Fibroblast of lung (primary cell): ENCODE measurements around the gene KIAA2012. TPM values are rescaled to one million over a fixed set of nuclear protein-coding genes. Genes with fewer than 3 reads are reported as not detected.
A peak's percentile ranks its signal among the peaks of the same experiment; 100 is the strongest.

Experiments used
- DNase-seq, 2 donors: peaks; one replicate each; pipeline versions ENCODE4 v3.0.0 to v3.0.0-alpha.2; 2010; ENCODE audit warnings: low read depth in 2 of 2
- H2AFZ ChIP-seq: 2 replicates; pipeline ENCODE4 v1.5.1; 2012; ENCODE audit warnings: low read length, control low read depth, inconsistent platforms
- H3K27ac ChIP-seq: 2 replicates; pipeline ENCODE4 v1.5.1; 2011; ENCODE audit warnings: low read length, control low read depth; ENCODE audit not compliant: insufficient read depth
- H3K27me3 ChIP-seq: 2 replicates; pipeline ENCODE4 v1.5.1; 2011; ENCODE audit warnings: mild to moderate bottlenecking, low read length; ENCODE audit not compliant: control insufficient read depth, insufficient read depth
- H3K36me3 ChIP-seq: 2 replicates; pipeline ENCODE4 v1.5.1; 2011; ENCODE audit warnings: low read length; ENCODE audit not compliant: control insufficient read depth, insufficient read depth
- H3K4me1 ChIP-seq: 2 replicates; pipeline ENCODE4 v1.5.1; 2011; ENCODE audit warnings: low read length; ENCODE audit not compliant: control insufficient read depth, insufficient read depth; ENCODE audit errors: extremely low read depth
- H3K4me2 ChIP-seq: 2 replicates; pipeline ENCODE4 v1.5.1; 2011; ENCODE audit warnings: low read length, control low read depth; ENCODE audit not compliant: insufficient read depth; ENCODE audit errors: extremely low read depth
- H3K4me3 ChIP-seq, 4 experiments: fragments of 200-600 bp in 1 of 4; sonication (generic) in 1 of 4; replicated peaks in 1 of 4; 2 replicates each; pipeline ENCODE4 v1.5.1; 2011 to 2016; ENCODE audit warnings: low read length in 4 of 4, low read depth in 3 of 4, mild to moderate bottlenecking in 3 of 4, control low read depth in 2 of 4, inconsistent platforms in 1 of 4, mixed read lengths in 1 of 4; ENCODE audit not compliant: insufficient read depth in 1 of 4; ENCODE audit errors: control extremely low read depth in 1 of 4
- H3K79me2 ChIP-seq: 2 replicates; pipeline ENCODE4 v1.5.1; 2012; ENCODE audit warnings: mild to moderate bottlenecking, low read length, inconsistent platforms; ENCODE audit not compliant: control insufficient read depth, insufficient read depth
- H3K9ac ChIP-seq: 2 replicates; pipeline ENCODE4 v1.5.1; 2011; ENCODE audit warnings: mild to moderate bottlenecking, low read length, control low read depth; ENCODE audit not compliant: insufficient read depth
- H3K9me3 ChIP-seq: 2 replicates; pipeline ENCODE4 v1.5.1; 2012; ENCODE audit warnings: low read depth, low read length; ENCODE audit not compliant: control insufficient read depth, insufficient read depth
- H4K20me1 ChIP-seq: 2 replicates; pipeline ENCODE4 v1.5.1; 2011; ENCODE audit warnings: low read length; ENCODE audit not compliant: control insufficient read depth, insufficient read depth; ENCODE audit errors: extremely low read depth
- CTCF ChIP-seq, 2 donors: IDR thresholded peaks in 1 of 2; conservative IDR thresholded peaks in 1 of 2; 1 replicate in 1 of 2; 2 replicates in 1 of 2; pipeline ENCODE4 v1.5.1; 2011 to 2012; ENCODE audit warnings: low read length in 2 of 2, control low read depth in 1 of 2, inconsistent platforms in 1 of 2, low read depth in 1 of 2, mild to moderate bottlenecking in 1 of 2
- EZH2 ChIP-seq: IDR thresholded peaks from 2 replicates; pipeline ENCODE4 v1.5.1; 2012; ENCODE audit warnings: low read length, control low read depth, mild to moderate bottlenecking; ENCODE audit errors: missing control alignments
- polyA plus RNA-seq, 2 donors: library from polyadenylated mRNA; depleted of rRNA in 1 of 2; stranded (reverse) in 1 of 2; unstranded in 1 of 2; fragments of >200 nt; gene quantifications; 2 replicates each; pipeline ENCODE4 v1.2.1, GENCODE V29; 2011 to 2012; ENCODE audit warnings: missing spikeins in 1 of 2
- total RNA-seq: library from RNA; depleted of rRNA; stranded (reverse); fragments of >200 nt; gene quantifications from 2 replicates; pipeline ENCODE4 v1.2.1, GENCODE V29; 2014

KIAA2012 gene
- total and polyA plus RNA-seq, 2 donors (not counting 1 experiment from before 2014, with no cell fraction given), result 0.09 TPM; not detected in 1

GRCh38 chr2:202099515-202099914 is 26.5 kb downstream of the KIAA2012 start:
- Histone ChIP-seq H3K4me2 (no peak overlapping the region), H3K9ac (no peak overlapping the region), H2AFZ (no peak overlapping the region), H3K4me3 (no peak overlapping the region), H3K4me1 (no peaks in the 10 kb centered on the region), H4K20me1 (no peaks in the 10 kb centered on the region), H3K9me3 (no peaks in the 10 kb centered on the region), H3K27ac (no peak overlapping the region), H3K27me3 (no peaks in the 10 kb centered on the region), H3K79me2 (no peaks in the 10 kb centered on the region), H3K36me3 (no peaks in the 10 kb centered on the region)
- TF ChIP-seq CTCF (conservative IDR thresholded peaks at IDR 0.05 in 1 of 2, IDR thresholded peaks at IDR 0.05 in 1 of 2; ENCODE audit: low read depth in 1 of 2, low read length in 2 of 2), result no peak
- no peak for TF ChIP-seq EZH2
- peak in 1 of 2 donors; percentile 20 for DNase-seq

DNA sequence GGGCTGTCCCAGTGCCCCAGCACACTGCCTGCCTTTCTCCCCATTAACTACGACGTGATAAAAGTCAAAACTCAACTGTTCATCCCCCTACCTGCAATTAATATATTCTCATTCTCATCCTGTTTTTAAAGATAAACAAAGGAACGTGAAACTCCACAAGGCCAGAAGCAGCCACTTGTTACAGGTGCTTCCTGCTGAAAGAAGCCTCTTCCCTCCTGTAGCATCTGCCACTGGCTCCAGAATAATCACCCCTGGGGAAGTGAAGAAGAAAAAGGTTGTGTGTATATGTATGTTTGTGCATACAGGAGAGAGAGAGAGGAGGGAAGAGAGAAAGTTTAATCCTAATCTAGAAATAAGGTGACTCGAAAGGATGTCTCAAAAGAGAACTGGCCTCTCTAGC is 27.1 kb downstream of the KIAA2012 start:
- H3K4me1 ChIP-seq, result no peaks in the 10 kb centered on the region
- DNase-seq, result no peak
- H3K4me2 ChIP-seq, result no peak overlapping the region
- H3K4me3 ChIP-seq, result no peak overlapping the region
- no peaks in the 10 kb centered on the region for H3K36me3 ChIP-seq
- H4K20me1 ChIP-seq, result no peaks in the 10 kb centered on the region
- H2AFZ ChIP-seq, result no peak overlapping the region
- H3K79me2 ChIP-seq, result no peaks in the 10 kb centered on the region
- no peaks in the 10 kb centered on the region for H3K9me3 ChIP-seq
- no peak overlapping the region for H3K27ac ChIP-seq
- TF ChIP-seq EZH2, result no peak
- no peak for TF ChIP-seq CTCF (conservative IDR thresholded peaks at IDR 0.05 in 1 of 2, IDR thresholded peaks at IDR 0.05 in 1 of 2; ENCODE audit: low read depth in 1 of 2, low read length in 2 of 2)
- H3K27me3 ChIP-seq, result no peaks in the 10 kb centered on the region
- H3K9ac ChIP-seq, result no peak overlapping the region

DNA sequence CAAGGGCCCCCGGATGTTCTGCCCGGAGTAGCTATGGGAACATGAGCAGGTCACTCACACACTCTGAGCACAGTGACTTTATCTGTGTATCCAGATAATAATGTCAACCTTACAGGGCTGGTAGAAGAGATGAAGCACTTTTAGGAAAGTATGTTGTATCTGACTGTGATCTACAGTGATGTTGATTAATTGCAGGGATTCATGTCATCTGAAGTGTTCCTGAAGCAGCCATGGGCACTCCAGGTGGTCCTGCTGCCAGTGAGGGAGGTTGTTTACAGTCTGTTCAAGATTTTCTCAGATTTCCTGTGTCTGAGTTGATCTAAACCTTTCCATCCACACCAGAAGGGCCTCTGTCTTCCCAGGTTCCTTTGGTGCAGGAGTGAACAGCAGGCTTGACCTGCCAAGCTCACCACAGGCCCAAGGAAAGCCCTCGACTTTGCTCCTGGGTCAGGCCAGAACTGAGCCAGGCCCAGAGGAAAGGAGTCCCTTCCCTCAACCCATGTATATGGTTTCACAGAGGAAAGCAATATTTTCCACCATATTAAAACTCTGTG is 28.0 kb downstream of the KIAA2012 start:
- no peak for TF ChIP-seq EZH2
- TF ChIP-seq CTCF (conservative IDR thresholded peaks at IDR 0.05 in 1 of 2, IDR thresholded peaks at IDR 0.05 in 1 of 2; ENCODE audit: low read depth in 1 of 2, low read length in 2 of 2), result no peak
- no peaks in the 10 kb centered on the region for H4K20me1 ChIP-seq

More for the DNA sequence above, 28.0 kb downstream of the KIAA2012 start:
- no peaks in the 10 kb centered on the region for H3K9me3 ChIP-seq
- H3K4me3 ChIP-seq, result no peak overlapping the region
- H3K4me1 ChIP-seq, result no peaks in the 10 kb centered on the region
- H3K27me3 ChIP-seq, result no peaks in the 10 kb centered on the region
- no peak overlapping the region for H3K9ac ChIP-seq
- no peaks in the 10 kb centered on the region for H3K36me3 ChIP-seq
- no peak overlapping the region for H3K27ac ChIP-seq
- H2AFZ ChIP-seq, result no peak overlapping the region
- H3K79me2 ChIP-seq, result no peaks in the 10 kb centered on the region
- H3K4me2 ChIP-seq, result no peak overlapping the region
- DNase-seq, result no peak
